WI38 (cell line): ENCODE data around the gene ANGPTL7.

ENCODE experiments used
- H3K4me3 ChIP-seq: 2 replicates; pipeline ENCODE4 v1.5.1; 2011; ENCODE audit warnings: low read depth, mild to moderate bottlenecking, control low read depth, low read length
- CTCF ChIP-seq: IDR thresholded peaks from 2 replicates; pipeline ENCODE4 v1.5.1; 2012; ENCODE audit warnings: low read depth, mild to moderate bottlenecking, control low read depth, low read length

The ANGPTL7 gene

DNA sequence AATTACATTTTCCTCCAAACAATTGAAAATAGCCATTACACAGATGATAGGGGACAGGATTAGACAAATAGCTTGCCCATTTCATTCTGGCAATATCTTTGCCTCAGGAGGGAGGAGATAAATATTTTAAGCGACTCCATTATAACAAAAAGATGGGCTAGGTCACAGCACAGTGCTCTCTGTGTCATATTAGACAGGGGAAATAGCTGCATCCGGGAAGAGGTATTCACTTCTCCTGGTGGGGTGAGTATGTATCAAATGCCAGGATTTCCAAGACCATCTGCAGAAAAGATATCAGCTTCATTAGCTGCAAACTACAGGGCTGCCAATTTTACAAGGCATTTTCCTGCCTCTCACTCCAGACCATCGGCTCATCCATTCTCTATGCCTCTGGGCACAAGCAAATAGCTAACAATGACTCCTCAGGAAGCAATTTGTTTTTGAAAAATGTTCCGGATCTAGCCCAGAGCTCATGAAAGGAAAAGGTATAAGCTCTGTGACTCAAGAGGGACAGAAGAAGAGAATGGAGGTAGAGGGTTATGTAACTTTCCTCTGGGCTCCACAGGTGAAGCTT lies 41.9 kb upstream of the ANGPTL7 start:
- no peak for TF ChIP-seq CTCF
- no peak overlapping the region for H3K4me3 ChIP-seq

- no peak overlapping the region for H3K4me3 ChIP-seq
- no peak for TF ChIP-seq CTCF
These were observed 38.8 kb upstream of the ANGPTL7 start for GRCh38 chr1:11150326-11150725.

- H3K4me3 ChIP-seq = no peak overlapping the region
- no peak for TF ChIP-seq CTCF
These were observed 38.0 kb upstream of the ANGPTL7 start for GRCh38 chr1:11151114-11151513.

DNA sequence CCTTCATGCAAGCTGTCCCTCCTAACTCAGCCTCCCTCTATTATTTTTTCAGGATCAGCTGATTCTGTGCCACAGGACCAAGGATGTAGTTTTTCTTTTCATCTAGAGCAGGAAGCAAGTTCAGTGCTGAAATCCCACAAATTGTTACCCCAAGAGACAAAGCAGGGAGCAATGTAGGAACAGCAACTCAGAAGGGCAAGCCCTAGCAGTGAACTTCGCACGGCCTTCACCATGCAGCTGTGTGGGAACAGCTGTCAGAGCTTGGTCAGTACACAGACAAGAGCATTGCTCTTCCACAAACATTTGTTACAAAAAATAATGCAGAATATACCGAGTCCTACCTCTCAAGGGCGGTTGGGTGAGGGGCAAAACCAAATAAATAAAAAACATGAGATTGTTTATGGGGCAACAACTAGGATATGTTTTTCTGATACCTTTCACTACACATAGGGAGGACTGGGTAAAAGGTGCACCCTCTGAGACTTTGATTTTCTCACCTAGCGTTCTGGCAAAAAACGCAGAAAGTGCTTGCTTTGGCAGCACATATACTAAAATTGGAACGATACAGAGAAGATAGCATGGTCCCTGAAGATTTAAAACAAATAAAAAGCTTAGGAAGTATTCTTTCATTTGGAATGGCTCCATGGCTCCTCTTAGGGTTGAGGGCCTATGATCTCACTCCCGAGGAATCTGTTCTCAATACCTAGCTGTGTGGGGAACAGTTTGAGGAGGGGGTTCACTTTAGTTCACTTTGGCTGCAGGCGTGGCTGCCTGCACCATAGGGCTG lies 37.1 kb upstream of the ANGPTL7 start:
- TF ChIP-seq CTCF = no peak
- H3K4me3 ChIP-seq = no peak overlapping the region

DNA sequence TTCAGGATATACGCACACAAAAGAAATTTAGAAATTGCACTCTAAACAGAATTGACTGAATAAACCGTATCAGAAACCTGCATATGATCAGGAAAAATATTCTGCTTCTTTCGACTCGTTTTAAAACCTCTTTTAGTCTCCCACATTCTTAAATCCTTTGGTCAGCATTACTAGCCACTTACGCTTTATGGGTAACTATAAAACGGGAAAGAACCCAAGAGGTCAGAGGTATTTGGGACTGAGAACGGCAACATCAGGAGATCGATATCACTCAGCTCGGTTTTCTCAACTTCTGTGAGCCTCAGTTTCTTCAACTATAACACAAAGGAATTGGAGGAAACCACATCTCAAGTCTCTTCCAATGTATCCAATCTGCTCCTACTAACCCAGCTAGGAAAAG lies 36.4 kb upstream of the ANGPTL7 start:
- no peak for TF ChIP-seq CTCF
- no peak overlapping the region for H3K4me3 ChIP-seq

- H3K4me3 ChIP-seq = no peak overlapping the region
- no peak for TF ChIP-seq CTCF
These were observed 36.0 kb upstream of the ANGPTL7 start for GRCh38 chr1:11153184-11153583.

DNA sequence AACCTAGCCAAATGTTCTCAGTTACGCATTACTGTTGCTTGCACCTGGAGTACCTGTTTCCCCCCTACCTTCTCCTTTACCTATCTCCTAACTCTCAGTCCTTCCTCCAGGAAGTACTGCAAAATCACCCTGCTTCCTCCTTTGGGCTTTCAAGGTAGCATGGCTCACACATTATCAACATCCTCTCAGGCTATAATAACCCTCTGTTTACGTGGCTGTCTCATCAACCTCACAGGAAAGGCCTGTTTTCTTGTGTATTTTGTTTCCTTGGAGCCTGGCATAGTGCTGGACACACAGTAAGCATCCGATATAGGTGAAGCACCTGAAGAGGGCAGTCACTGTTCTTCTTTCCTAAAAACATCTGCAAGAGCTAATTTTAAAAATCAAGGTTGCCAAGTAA lies 32.7 kb upstream of the ANGPTL7 start:
- no peak overlapping the region for H3K4me3 ChIP-seq
- TF ChIP-seq CTCF = no peak
